HT1080 (cell line): ENCODE measurements around the gene FARS2. TPM values are rescaled to one million over a fixed set of nuclear protein-coding genes. Genes with fewer than 3 reads are reported as not detected.

Source experiments
- DNase-seq: peaks from one replicate; pipeline ENCODE4 v3.0.0-alpha.2; 2015; ENCODE audit warnings: low read depth
- total RNA-seq: library from RNA; depleted of rRNA; stranded (reverse); fragments of >200 nt; shearing (Covaris generic); gene quantifications from 2 replicates; pipeline ENCODE4 v1.2.3, GENCODE V29; 2014

Gene FARS2
- total RNA-seq, 1 experiment from 2014 or later: 19.2 TPM

DNA sequence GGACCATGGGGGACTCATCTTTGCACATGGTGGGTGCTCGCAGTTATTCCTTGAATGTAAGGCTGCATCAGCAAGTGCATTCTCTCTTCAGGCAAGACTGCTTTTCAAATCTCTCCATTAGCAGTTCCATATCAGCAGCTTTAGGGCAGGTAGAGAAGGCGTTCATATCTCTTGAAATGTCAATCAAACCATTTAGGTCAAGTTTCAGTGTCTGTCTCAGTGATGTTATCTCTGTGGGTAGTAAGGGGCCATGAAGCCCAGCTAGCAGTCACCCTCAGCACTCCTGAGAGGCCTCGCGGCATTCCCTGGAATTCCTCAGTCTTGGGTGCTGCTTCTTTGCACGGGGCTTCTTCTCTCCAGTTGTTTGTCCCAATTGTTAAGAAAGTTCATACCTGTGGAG lies 24.2 kb downstream of the FARS2 start:
- no peak for DNase-seq

GRCh38 chr6:5286780-5287179 lies 25.5 kb downstream of the FARS2 start:
- no peak for DNase-seq

DNA sequence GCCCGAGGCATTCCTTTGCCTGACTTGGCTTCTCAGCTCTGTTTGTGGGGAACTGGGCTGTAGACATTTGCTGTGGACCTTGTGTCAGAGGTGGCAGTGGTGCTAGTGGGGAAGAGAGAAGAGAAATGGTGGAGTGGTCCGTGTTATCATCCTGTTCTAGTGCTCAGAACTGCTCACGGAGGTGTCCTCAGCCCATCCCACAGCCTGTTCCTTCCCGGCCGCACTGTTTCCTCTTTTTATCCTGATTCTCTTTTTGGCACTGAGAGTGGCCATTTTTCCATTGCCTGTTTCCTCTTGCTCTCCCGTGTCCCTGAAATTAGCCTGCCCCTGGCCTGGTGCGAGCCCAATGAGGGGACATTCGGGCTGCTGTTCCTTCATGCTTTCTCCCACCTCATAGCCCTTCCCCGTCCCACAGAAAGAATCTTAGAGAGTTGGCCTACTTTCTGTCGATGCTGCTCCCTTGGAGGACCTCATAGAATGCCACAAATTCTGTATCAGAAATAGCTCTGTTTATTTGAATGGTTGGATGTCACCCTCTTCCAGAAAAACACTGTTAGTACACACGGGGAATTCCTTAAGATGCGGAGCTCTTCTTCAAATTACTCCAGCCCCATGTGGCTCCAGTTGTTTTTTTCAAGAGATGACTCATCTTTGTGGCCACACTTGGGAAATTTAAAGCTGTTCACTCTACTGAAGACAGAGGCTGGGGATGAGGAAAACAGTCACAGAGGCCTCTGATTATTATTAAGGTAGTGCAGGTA lies 26.1 kb downstream of the FARS2 start:
- DNase-seq: peak; percentile 77

GRCh38 chr6:5287966-5288297 lies 26.6 kb downstream of the FARS2 start:
- DNase-seq: no peak

DNA sequence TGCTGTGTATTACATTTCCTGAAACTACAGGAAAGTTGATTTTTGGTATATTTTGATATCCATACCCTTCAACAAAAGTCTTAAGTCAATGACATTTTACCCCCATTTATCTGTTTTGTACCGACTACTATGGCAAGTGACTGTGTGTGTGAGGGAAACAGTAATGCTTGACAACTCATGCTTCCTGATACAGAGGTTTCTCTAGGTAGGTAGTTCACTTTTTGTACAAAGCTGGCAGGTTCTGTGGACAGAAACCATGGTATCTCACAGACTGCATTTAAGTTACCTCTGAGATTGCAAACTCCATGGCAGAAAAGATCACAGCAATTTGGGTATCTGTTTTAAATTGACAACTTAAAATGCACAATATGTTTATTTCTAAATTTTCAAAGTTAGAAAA lies 28.8 kb downstream of the FARS2 start:
- no peak for DNase-seq

DNA sequence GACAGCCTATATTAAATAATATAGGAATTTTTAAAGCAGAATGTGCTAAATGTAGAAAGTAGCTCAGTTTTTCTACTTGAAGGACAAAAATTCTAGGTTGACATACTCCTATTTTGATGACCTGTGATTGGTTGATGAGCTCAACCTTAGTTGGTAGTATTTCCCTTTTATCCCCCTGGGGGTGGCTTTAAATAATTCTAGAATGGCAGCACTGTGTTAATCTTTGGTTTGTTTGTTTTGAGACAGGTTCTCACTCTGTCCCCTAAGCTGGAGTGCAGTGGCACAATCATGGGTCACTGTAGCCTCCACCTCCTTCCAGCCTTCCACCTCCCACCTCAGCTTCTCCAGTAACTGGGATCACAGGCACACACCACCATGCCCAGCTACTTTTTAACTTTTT lies 29.2 kb downstream of the FARS2 start:
- DNase-seq: no peak

GRCh38 chr6:5292154-5292553 lies 30.8 kb downstream of the FARS2 start:
- DNase-seq: no peak

- no peak for DNase-seq
Measured at GRCh38 chr6:5293692-5294091, 32.4 kb downstream of the FARS2 start.

DNA sequence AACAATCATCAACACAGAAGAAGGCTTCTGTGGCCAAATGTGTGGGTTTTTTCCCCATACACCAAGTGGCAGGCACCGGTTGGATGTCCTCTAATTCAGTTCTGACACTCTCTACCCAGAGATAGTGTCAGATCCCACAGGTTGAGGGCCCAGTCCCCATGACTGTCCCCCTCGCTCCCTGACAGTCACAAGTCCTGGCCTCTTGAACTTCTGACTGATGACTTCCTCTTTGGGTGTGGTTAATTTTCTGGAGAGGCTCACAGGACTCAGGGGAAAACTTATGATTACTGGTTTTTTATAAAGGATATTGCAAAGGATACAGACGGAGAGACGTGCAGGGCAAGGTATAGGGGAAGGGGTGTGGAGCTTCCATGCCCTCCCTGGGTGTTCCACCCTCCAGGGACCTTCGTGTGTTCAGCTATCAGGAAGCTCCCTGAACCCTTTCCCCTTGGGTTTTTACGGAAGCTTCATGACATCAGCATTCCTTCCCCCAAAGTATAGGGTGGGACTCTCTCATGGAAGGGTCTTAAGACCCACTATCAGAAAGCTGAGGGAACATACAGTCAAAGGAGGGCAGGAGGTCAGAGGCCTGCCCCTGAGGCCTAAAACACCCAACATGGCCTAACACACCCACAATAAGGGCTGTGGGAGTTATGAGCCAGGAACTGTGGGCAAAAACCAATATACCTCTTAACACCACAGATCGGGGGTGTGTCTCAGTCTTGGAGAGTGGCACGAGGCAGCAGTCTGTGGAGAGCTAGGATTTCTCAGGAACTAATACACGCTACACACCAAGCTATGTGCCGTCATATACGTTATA lies 33.3 kb downstream of the FARS2 start:
- DNase-seq: no peak

GRCh38 chr6:5295623-5296022 lies 34.3 kb downstream of the FARS2 start:
- DNase-seq: no peak

DNA sequence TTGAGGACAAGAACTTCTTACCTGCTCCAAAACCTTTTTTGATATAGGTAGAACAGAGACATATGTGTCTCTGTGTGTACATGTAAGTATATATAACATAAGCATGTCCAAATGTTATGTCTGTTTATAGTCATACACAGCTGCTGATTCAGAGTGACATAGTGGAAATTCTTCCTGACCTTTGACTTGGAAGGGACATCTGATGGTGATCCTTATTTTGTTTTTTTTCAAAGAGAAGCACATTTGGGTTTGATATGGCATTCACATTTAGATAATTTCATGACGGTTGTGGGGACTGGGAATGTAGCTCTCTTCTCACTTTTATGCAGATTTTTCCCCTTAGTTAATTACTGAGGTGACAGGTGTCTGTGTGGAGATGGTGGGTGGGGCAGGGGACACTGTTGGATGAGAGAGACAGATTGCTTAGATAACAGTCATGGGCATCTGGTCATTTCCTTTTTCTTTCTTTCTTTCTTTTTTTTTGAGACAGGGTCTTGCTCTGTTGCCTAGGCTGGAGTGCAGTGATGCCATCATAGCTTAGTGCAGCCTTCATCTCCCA lies 39.0 kb downstream of the FARS2 start:
- no peak for DNase-seq

- no peak for DNase-seq
Measured at GRCh38 chr6:5302220-5302946, 41.1 kb downstream of the FARS2 start.

DNA sequence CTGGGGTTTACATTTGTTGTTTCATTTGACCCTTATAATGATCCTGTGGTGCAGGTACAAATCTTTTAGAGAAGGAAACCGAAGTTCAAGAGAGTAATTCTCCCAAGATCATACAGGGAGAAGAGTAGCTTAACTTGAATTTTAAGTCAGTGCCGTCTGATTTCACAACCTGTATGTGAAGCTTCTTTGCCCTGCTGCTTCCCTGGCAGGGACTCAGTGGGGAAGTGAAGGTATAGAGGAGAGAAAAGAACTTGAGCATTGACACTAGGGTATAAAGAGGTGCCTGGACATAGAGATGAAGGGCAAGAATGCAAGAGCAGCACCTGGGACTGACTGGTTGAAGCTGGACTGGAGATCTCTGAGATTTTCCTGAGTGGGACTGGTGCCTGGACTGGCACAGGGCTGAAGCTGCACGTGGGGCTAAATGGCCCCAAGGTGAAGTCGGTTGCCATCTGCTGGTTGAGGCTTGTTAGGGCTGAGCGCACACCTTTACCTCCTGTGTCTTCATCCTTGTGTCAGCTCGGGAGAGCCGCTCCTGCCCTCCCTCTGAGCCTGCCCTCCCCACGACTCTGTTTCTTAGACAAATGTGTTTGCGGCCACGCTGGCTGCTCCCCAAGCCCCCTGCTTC lies 41.8 kb downstream of the FARS2 start:
- DNase-seq: peak; percentile 23

GRCh38 chr6:5303682-5304081 lies 42.4 kb downstream of the FARS2 start:
- DNase-seq: no peak

DNA sequence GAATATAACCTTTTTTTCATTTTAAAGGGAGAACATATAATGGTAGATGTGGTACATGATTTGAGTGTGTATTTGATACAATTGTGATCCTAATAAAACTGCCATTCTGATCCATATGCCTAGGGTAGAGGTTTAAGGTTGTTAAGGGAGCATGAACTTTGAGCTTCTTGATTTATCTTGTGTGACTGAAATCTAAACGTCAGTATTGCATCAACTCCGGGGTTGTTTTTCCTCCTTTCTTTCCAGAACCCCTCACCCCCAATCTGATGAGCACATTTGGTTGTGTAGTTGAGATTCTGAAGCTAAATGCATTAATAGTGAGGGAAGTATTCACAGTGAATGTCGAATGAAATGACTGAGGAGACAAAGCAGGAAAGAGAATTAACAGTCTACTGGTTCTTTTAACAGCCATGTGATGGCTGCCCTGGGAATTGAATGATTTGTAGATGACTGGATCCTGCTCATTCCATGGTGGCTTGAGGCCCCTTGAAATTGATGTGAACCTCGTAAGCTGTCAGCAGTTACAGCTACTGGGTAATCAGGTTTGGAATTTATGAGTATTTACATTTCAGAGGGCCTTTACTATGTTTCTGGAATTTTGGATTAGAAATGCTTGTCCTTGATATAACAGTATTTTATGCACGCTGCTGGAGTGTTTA lies 44.8 kb downstream of the FARS2 start:
- DNase-seq: no peak

GRCh38 chr6:5307058-5307457 lies 45.7 kb downstream of the FARS2 start:
- DNase-seq: no peak

DNA sequence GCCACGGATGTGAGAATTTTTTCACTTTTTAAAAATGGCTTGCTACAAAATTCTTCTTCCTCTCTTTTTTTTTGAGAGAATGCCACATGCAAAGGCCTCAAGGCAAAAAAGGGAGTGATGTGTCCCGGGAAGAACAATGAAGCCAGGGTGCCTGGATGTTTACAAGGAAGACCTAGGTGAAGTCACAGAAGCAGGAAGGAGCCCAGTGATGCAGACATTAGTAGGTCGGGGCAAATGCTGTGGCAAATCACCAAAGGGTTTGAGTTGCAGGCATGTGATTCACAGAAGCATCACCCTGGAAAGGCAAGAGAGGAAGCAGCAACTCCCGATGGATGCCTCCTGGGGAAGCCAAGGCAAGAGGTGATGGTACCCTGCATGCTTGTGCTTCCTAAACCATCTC lies 46.8 kb downstream of the FARS2 start:
- peak; percentile 68 for DNase-seq

DNA sequence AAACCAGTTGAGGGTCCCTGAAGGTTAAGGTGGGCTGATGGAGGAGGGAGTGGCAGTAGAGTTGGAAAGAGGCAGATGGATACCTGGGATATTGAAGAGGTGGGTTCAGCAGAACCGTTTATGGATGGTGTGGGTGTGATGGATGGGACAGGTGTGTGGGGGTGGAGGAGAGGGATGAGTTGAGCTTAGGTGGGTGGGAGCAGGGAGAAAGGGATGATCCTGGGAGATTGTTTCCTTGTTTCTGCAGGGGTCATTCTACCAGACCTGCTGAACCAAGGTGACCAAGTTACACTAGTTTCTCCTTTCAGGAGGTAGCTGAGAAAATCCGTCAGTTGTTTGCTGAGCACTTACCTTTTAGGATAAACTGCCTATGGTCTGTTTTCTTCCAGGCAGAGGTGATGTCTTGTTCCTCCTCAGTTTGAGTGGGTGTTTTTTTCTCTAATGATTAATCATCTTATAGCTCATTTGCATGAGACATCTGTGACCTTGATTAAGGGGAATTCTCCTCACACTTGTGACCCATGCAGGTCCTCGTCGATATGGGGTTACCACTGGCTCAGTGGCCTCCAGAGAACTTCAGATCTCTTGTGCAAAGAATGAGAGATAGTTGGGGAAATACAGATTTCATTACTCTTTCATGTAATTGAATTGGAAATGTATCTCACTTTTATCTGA lies 53.0 kb downstream of the FARS2 start:
- no peak for DNase-seq

DNA sequence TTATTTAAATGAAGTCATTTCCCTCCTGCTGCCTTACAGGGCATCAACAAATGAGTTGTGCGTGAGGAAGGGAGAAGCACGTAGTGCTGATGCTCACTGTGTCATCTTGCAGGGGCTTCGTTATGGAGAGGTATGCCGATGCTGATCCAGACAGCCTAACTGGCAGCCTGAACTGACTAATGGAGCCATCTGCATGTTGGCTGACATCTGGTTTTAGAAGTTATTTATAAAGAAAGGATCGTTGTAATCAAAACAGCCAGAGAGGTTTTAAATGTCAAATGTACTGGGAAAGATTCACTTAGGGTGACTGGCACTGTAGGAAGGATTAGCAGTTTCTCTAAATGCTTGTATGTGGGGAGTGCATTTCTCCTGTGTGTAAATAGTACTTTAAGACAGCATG lies 54.6 kb downstream of the FARS2 start:
- DNase-seq: no peak

DNA sequence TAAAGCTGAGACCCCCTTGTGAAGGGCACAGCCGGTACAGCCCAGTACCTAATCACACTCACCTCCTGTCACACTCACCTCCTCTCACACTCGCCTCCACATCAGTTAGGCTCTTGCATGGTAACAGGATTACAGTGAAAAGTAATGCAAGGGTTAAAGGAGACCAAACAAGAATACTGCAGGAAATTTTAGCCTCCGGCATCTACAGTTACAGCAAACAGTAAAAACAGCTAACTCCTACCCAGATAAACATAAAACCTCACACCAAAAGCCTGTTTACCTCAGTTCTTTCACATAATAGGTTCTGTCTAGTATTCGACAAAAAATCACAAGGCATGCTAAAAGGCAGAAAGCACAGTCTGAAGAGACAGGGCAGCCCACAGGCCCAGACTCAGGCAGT lies 55.6 kb downstream of the FARS2 start:
- DNase-seq: no peak
